ENCODE data around the gene SERPINA5. TPM values are rescaled to one million over a fixed set of nuclear protein-coding genes. Genes with fewer than 3 reads are reported as not detected.

Gene SERPINA5
- total and polyA plus RNA-seq, 2 of the 13 experiments (the other 11 are each of a cell fraction or from before 2014, with no cell fraction given): 449 to 498 TPM

DNA sequence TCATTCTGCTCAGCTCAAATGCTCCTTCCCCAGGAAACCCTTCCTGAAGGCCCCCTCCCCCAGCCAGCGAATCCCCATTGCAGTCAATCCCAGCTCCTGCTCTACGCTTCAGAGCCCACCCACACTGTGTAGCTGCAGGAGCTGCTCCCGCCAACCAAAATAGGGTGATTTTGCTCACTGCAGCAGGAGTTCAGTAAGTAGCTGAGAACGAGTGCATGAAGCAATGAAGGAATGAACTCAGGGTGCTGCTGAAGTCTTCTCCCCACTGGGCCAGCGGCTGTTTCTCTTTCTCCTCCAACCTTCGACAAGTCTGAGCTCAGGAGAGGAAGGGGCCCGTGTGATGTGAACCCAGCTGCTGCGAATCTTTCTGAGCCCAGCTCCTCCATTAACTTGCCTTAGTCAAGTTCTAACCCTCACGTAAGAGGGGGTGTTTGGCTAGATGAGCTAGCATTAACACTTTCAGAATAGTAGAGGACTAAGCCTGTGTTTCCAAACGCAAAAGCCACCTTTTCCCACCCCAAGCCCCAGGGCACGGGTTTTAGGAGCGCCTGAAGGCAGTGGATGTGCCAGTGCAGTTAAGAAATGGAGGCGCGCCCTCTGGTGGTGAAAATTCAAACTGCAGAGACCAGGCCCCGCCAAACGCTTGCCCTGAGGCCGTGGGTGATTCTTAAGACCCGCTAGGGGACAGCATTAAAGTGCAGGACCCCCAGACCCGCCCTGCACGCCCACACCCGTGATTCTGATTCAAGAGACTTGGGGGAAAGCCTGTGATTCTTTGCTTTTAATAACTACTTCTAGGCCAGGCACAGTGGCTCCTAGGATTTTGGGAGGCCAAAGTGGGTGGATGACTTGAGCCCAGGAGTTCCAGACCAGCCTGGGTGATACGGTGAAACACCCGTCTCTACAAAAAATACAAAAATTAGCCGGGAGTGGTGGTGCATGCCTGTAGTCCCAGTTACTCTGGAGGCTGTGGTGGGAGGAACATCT is 31.9 kb upstream of the SERPINA5 start (continued):
- TF ChIP-seq ZNF574 (CRISPR knock-in tag; IDR thresholded peaks at IDR 0.05) (0 out of 2 replicates have a peak, but pooled peaks have one; percentile 4), CEBPG (CRISPR knock-in tag; IDR thresholded peaks at IDR 0.05) (no peak), MYC (CRISPR knock-in tag; IDR thresholded peaks at IDR 0.05; ENCODE audit: borderline replicate concordance) (peak; percentile 17; the same call in 1 of the 2 replicates), GATAD2A (CRISPR knock-in tag; IDR thresholded peaks at IDR 0.05) (peak; percentile 52; the same call in 1 of the 2 replicates), SNAI1 (CRISPR knock-in tag; IDR thresholded peaks at IDR 0.05; ENCODE audit: borderline replicate concordance) (peak; percentile 35; the same call in 1 of the 2 replicates), CBX2 (IDR thresholded peaks at IDR 0.05; ENCODE audit: low read depth, low read length) (no peak), CBX2 (CRISPR knock-in tag; IDR thresholded peaks at IDR 0.05; ENCODE audit: low read depth) (no peak), RBAK (CRISPR knock-in tag; IDR thresholded peaks at IDR 0.05) (no peak), BATF2 (CRISPR knock-in tag; IDR thresholded peaks at IDR 0.05) (no peak), SMC3 (IDR thresholded peaks at IDR 0.05; ENCODE audit: low read length) (peak; percentile 72), SOX13 (IDR thresholded peaks at IDR 0.05) (no peak), SOX13 (CRISPR knock-in tag; conservative IDR thresholded peaks at IDR 0.05 in 1 of 2, IDR thresholded peaks at IDR 0.05 in 1 of 2) (peak in 1 of 2 experiments; percentile 15; a peak in 1 of 4 replicates), HHEX (CRISPR knock-in tag; IDR thresholded peaks at IDR 0.05) (no peak), SSRP1 (CRISPR knock-in tag; IDR thresholded peaks at IDR 0.05) (peak; percentile 43; the same call in 1 of the 2 replicates), HNRNPL (IDR thresholded peaks at IDR 0.05; ENCODE audit: low read depth, low read length) (0 out of 2 replicates have a peak, but pooled peaks have one; percentile 66), EED (CRISPR knock-in tag; IDR thresholded peaks at IDR 0.05) (no peak), ZNF788 (CRISPR knock-in tag; IDR thresholded peaks at IDR 0.05; ENCODE audit: borderline replicate concordance) (peak; percentile 54; the same call in 1 of the 2 replicates), ISX (CRISPR knock-in tag; conservative IDR thresholded peaks at IDR 0.05) (no peak), HMGXB4 (CRISPR knock-in tag; IDR thresholded peaks at IDR 0.05; ENCODE audit: borderline replicate concordance in 1 of 2, low read depth in 1 of 2) (peak in 1 of 2 experiments; percentile 56; a peak in 1 of 4 replicates)
- TF ChIP-seq, protein P1, sequence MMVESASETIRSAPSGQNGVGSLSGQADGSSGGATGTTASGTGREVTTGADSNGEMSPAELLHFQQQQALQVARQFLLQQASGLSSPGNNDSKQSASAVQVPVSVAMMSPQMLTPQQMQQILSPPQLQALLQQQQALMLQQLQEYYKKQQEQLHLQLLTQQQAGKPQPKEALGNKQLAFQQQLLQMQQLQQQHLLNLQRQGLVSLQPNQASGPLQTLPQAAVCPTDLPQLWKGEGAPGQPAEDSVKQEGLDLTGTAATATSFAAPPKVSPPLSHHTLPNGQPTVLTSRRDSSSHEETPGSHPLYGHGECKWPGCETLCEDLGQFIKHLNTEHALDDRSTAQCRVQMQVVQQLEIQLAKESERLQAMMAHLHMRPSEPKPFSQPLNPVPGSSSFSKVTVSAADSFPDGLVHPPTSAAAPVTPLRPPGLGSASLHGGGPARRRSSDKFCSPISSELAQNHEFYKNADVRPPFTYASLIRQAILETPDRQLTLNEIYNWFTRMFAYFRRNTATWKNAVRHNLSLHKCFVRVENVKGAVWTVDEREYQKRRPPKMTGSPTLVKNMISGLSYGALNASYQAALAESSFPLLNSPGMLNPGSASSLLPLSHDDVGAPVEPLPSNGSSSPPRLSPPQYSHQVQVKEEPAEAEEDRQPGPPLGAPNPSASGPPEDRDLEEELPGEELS (CRISPR knock-in tag; IDR thresholded peaks at IDR 0.05): 0 out of 2 replicates have a peak, but pooled peaks have one; percentile 13
